Occipital lobe (tissue), 2 donors: ENCODE results near the gene JPH3. TPM values are rescaled to one million over a fixed set of nuclear protein-coding genes. Genes with fewer than 3 reads are reported as not detected.

Source experiments
- DNase-seq: peaks from one replicate; lab custom pipeline; 2025; lab: John Stamatoyannopoulos, UW
- total RNA-seq: library from RNA; depleted of rRNA; stranded (reverse); fragments of >200 nt; gene quantifications from one replicate; pipeline ENCODE4 v1.2.3, GENCODE V29; 2014

JPH3 gene
- total RNA-seq, 1 donor from 2014 or later = 56.0 TPM

GRCh38 chr16:87736008-87736382 is 133.7 kb downstream of the JPH3 start:
- DNase-seq = no peak

GRCh38 chr16:87739801-87740200 is 137.5 kb downstream of the JPH3 start:
- no peak for DNase-seq

GRCh38 chr16:87740441-87740840 is 138.1 kb downstream of the JPH3 start:
- DNase-seq = no peak

GRCh38 chr16:87740909-87741424 is 138.7 kb downstream of the JPH3 start:
- peak; percentile 64 for DNase-seq

- DNase-seq = no peak
Observed at GRCh38 chr16:87741700-87742415, 139.6 kb downstream of the JPH3 start.

GRCh38 chr16:87742781-87743490 is 140.6 kb downstream of the JPH3 start:
- no peak for DNase-seq

GRCh38 chr16:87744750-87745514 is 142.6 kb downstream of the JPH3 start:
- DNase-seq = no peak

GRCh38 chr16:87746178-87746577 is 143.9 kb downstream of the JPH3 start:
- DNase-seq = no peak

Other genes with a start within 250 kb of the JPH3 start
- 25.6 TPM for gene FBXO31, start 218.7 kb upstream of the JPH3 start, total RNA-seq
- 18.2 TPM for gene MAP1LC3B, start 210.2 kb upstream of the JPH3 start, total RNA-seq
- gene ZCCHC14, start 109.5 kb upstream of the JPH3 start, total RNA-seq = 33.2 TPM
- gene KLHDC4, start 163.5 kb downstream of the JPH3 start, total RNA-seq = 18.2 TPM